ENCODE measurements around the gene CDC42BPA.

DNA sequence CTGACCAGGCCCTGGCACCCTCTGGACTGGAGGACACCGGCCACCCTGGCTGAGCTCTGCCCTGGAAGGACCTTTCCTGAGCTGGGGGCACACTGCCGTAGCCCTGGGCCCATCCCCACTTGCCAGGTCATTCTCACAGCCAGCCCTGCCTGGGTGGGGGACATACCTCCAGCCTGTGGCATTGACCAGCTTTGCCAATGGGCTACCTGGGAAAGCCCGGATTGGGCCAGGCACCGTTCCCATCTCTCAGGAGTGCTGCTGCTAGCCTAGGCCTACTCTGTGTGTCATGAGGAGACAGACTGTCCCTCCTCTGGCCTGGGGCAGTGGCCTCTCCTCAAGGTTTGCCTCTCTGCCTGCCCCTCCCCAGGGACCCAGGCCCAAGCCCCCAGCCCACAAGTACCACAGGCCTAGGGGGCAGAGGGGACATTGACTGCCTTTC, 338.2 kb downstream of the CDC42BPA start:
- TF ChIP-seq POLR2A (IDR thresholded peaks at IDR 0.05), result no peak
- TF ChIP-seq, protein P1, sequence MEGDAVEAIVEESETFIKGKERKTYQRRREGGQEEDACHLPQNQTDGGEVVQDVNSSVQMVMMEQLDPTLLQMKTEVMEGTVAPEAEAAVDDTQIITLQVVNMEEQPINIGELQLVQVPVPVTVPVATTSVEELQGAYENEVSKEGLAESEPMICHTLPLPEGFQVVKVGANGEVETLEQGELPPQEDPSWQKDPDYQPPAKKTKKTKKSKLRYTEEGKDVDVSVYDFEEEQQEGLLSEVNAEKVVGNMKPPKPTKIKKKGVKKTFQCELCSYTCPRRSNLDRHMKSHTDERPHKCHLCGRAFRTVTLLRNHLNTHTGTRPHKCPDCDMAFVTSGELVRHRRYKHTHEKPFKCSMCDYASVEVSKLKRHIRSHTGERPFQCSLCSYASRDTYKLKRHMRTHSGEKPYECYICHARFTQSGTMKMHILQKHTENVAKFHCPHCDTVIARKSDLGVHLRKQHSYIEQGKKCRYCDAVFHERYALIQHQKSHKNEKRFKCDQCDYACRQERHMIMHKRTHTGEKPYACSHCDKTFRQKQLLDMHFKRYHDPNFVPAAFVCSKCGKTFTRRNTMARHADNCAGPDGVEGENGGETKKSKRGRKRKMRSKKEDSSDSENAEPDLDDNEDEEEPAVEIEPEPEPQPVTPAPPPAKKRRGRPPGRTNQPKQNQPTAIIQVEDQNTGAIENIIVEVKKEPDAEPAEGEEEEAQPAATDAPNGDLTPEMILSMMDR (IDR thresholded peaks at IDR 0.05), result no peak
